ENCODE measurements around the gene RAPGEF2. TPM values are rescaled to one million over a fixed set of nuclear protein-coding genes. Genes with fewer than 3 reads are reported as not detected.

RAPGEF2 gene
- total and polyA plus RNA-seq, 8 donors: 4.3 to 27.5 (median 13.9) TPM

- H3K36me3 ChIP-seq: no peaks in the 10 kb centered on the region
- H3K9me3 ChIP-seq: no peaks in the 10 kb centered on the region
- H3K4me1 ChIP-seq: peaks cover under 1 to 36% (median 25%) of the 10 kb centered on the region in 3 donors
- intact Hi-C loops (cut with DNase I): no loop called here
- H3K4me3 ChIP-seq: no peak overlapping the region
- TF ChIP-seq CTCF (IDR thresholded peaks at IDR 0.05): no peak
- peak in 3 of 4 donors; percentile 35 to 43 (median 36) for ATAC-seq
- whole genome bisulfite sequencing, 2 donors: 50 to 61% methylated on average over 5 of the region's 5 CpGs
- peak overlapping the region in 1 of 4 donors; percentile 34 for H3K27ac ChIP-seq
- FAIRE-seq: no peak
- DNase-seq: no peak
- H3K27me3 ChIP-seq: no peaks in the 10 kb centered on the region
Observed at GRCh38 chr4:159150396-159150795, 47.5 kb downstream of the RAPGEF2 start.

- FAIRE-seq: no peak
- Histone ChIP-seq H3K27ac (peak overlapping the region in 1 of 4 donors; percentile 34), H3K36me3 (no peaks in the 10 kb centered on the region), H3K4me3 (no peak overlapping the region), H3K27me3 (no peaks in the 10 kb centered on the region), H3K4me1 (peaks cover 5 to 39% (median 29%) of the 10 kb centered on the region in 3 donors), H3K9me3 (no peaks in the 10 kb centered on the region)
- TF ChIP-seq CTCF (IDR thresholded peaks at IDR 0.05): no peak
- no peak for DNase-seq
- ATAC-seq: peak; percentile 63 to 84 (median 78)
- 49 to 50% methylated on average over 4 of the region's 4 CpGs for WGBS, 2 donors
- intact Hi-C loops (cut with DNase I): no loop called here
Observed at GRCh38 chr4:159150821-159151390, 48.0 kb downstream of the RAPGEF2 start.

GRCh38 chr4:159151689-159152088, 48.8 kb downstream of the RAPGEF2 start:
- H3K36me3 ChIP-seq: no peaks in the 10 kb centered on the region
- intact Hi-C loops (cut with DNase I): no loop called here
- H3K9me3 ChIP-seq: no peaks in the 10 kb centered on the region
- DNase-seq (no peak), FAIRE-seq (no peak), ATAC-seq (no peak)
- no peak overlapping the region for H3K27ac ChIP-seq
- 88 to 89% methylated on average over 1 of the region's 1 CpG for WGBS, 2 donors
- TF ChIP-seq CTCF (IDR thresholded peaks at IDR 0.05): no peak
- no peak overlapping the region for H3K4me3 ChIP-seq
- H3K4me1 ChIP-seq: peaks cover 5 to 36% (median 27%) of the 10 kb centered on the region in 3 donors
- H3K27me3 ChIP-seq: no peaks in the 10 kb centered on the region

GRCh38 chr4:159152181-159152580, 49.3 kb downstream of the RAPGEF2 start:
- 98 to 99% methylated on average over 3 of the region's 3 CpGs for WGBS, 2 donors
- Histone ChIP-seq H3K36me3 (no peaks in the 10 kb centered on the region), H3K4me3 (no peak overlapping the region), H3K9me3 (no peaks in the 10 kb centered on the region), H3K27ac (no peak overlapping the region), H3K27me3 (no peaks in the 10 kb centered on the region), H3K4me1 (peaks cover 5 to 31% (median 23%) of the 10 kb centered on the region in 3 donors)
- TF ChIP-seq CTCF (IDR thresholded peaks at IDR 0.05): no peak
- intact Hi-C loops (cut with DNase I): no loop called here
- ATAC-seq (peak in 1 of 4 donors; percentile 13), FAIRE-seq (no peak), DNase-seq (no peak)

GRCh38 chr4:159153669-159154068, 50.8 kb downstream of the RAPGEF2 start:
- Histone ChIP-seq H3K4me1 (peaks cover 7 to 34% (median 23%) of the 10 kb centered on the region in 3 donors), H3K4me3 (no peak overlapping the region), H3K36me3 (no peaks in the 10 kb centered on the region), H3K27ac (no peak overlapping the region), H3K9me3 (no peaks in the 10 kb centered on the region), H3K27me3 (no peaks in the 10 kb centered on the region)
- no peak for FAIRE-seq
- no peak for ATAC-seq
- intact Hi-C loops (cut with DNase I): no loop called here
- no peak for DNase-seq
- no peak for TF ChIP-seq CTCF (IDR thresholded peaks at IDR 0.05)
- 49 to 58% methylated on average over 4 of the region's 4 CpGs for WGBS, 2 donors
